AG04450 (cell line): Measurements from ENCODE around the gene DPP9. TPM values are rescaled to one million over a fixed set of nuclear protein-coding genes. Genes with fewer than 3 reads are reported as not detected.

Experiments
- CTCF ChIA-PET: fragments of 300-600, 350-600 bp; formaldehyde crosslinking; extraction: SDS; loops from one replicate; lab custom pipeline; 2022; ENCODE audit warnings: antibody characterized with exemption, inconsistent platforms; lab: Charles Lee
- POLR2A ChIA-PET: fragments of 350-600 bp; formaldehyde crosslinking; extraction: SDS; loops from one replicate; lab custom pipeline; 2021; ENCODE audit warnings: antibody characterized with exemption, inconsistent platforms; lab: Yijun Ruan, JAX
- DNase-seq: peaks from one replicate; pipeline ENCODE4 v3.0.0-alpha.2; 2011; ENCODE audit warnings: low read depth, low spot score
- H3K27ac ChIP-seq: one replicate; pipeline ENCODE4 v1.5.1; 2012; ENCODE audit warnings: low read depth, low read length, control low read depth
- H3K27me3 ChIP-seq: one replicate; pipeline ENCODE4 v1.6.0; 2012; ENCODE audit warnings: low read length; ENCODE audit not compliant: control insufficient read depth, insufficient read depth
- H3K4me3 ChIP-seq: 2 replicates; pipeline ENCODE4 v1.5.1; 2011; ENCODE audit warnings: mild to moderate bottlenecking, low read depth, low read length, control low read depth
- H3K9me3 ChIP-seq: 2 replicates; pipeline ENCODE4 v1.5.1; 2012; ENCODE audit warnings: low read length; ENCODE audit not compliant: control insufficient read depth, insufficient read depth
- CTCF ChIP-seq: IDR thresholded peaks from 2 replicates; pipeline ENCODE4 v1.5.1; 2011; ENCODE audit warnings: low read depth, low read length, control low read depth, inconsistent platforms
- polyA plus RNA-seq: library from polyadenylated mRNA; depleted of rRNA; stranded (reverse); fragments of >200 nt; gene quantifications from 2 replicates; pipeline ENCODE4 v1.2.3, GENCODE V29; 2011

The DPP9 gene
- polyA plus RNA-seq, 1 experiment = 5.6 TPM

DNA sequence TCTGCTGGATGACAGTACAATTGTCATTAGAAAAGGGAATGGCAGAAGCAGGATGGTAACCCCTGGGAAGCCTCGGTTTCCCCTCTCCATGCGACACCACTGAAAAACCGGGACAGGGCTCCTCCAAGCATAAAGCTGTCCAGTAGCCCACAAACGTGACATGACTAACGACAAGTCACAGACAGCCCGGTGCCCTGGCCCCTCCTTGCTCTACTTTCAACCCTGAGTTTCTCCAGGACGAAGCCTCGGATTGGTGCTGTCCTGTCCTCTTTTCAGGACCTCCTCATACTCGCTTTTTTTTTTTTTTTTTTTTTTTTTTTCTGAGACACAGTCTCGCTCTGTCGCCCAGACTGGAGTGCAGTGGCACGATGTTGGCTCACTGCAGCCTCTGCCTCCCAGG is 16.3 kb downstream of the DPP9 start:
- ChIA-PET POLR2A (no interaction called here), CTCF (no interaction called here)
- H3K4me3 ChIP-seq = no peak overlapping the region
- H3K9me3 ChIP-seq = peaks cover 4% of the 10 kb centered on the region; the same call in 1 of the 2 replicates
- no peaks in the 10 kb centered on the region for H3K27me3 ChIP-seq
- no peak overlapping the region for H3K27ac ChIP-seq
- DNase-seq = no peak
- no peak for TF ChIP-seq CTCF

- H3K27me3 ChIP-seq = no peaks in the 10 kb centered on the region
- H3K27ac ChIP-seq = no peak overlapping the region
- no peak for DNase-seq
- ChIA-PET CTCF (interaction anchor here (0.5 kb wide), 1 partner anchor 86 kb away, joined by 3 read pairs; the partner anchor contains the start of gene FEM1A), POLR2A (no interaction called here)
- no peaks in the 10 kb centered on the region; the same call in 1 of the 2 replicates for H3K9me3 ChIP-seq
- TF ChIP-seq CTCF = no peak
- no peak overlapping the region for H3K4me3 ChIP-seq
Observed at GRCh38 chr19:4705413-4706131, 18.1 kb downstream of the DPP9 start.

DNA sequence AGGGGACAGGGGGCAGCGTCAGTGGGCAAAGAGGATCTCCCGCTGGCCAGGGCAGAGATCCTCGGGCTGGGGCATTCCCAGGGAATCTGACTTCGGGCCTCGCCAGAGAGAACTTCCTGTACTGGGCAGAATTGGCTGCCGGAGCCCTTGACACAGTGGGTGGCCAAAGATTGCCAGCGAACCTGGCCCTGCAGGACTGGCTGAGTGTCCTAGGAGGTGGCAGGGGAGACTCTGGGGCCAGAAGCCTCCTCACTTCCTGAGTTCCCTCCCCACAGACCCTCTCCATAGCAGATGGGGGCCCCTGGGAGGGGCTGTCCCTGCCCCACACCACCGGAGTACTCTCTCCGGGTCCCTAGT is 19.3 kb downstream of the DPP9 start:
- no peak overlapping the region for H3K27ac ChIP-seq
- CTCF ChIA-PET = no interaction called here
- no peak for DNase-seq

GRCh38 chr19:4703671-4704316 is 19.8 kb downstream of the DPP9 start:
- CTCF ChIA-PET = no interaction called here
- Histone ChIP-seq H3K27ac (no peak overlapping the region), H3K9me3 (no peaks in the 10 kb centered on the region; the same call in 1 of the 2 replicates)

More for the DNA sequence above, 19.3 kb downstream of the DPP9 start:
- Histone ChIP-seq H3K4me3 (no peak overlapping the region), H3K27me3 (no peaks in the 10 kb centered on the region), H3K9me3 (no peaks in the 10 kb centered on the region; the same call in 1 of the 2 replicates)
- POLR2A ChIA-PET = no interaction called here
- no peak for TF ChIP-seq CTCF

More at GRCh38 chr19:4703671-4704316, 19.8 kb downstream of the DPP9 start:
- Histone ChIP-seq H3K4me3 (no peak overlapping the region), H3K27me3 (no peaks in the 10 kb centered on the region)
- TF ChIP-seq CTCF = no peak
- DNase-seq = no peak
- POLR2A ChIA-PET = no interaction called here
